Measurements from ENCODE around the gene METTL17.

METTL17 gene

GRCh38 chr14:21043387-21043973 is 53.7 kb downstream of the METTL17 start:
- DNase-seq (ENCODE audit: low read depth), result no peak

- no peak for DNase-seq (ENCODE audit: low read depth)
Measured at GRCh38 chr14:21043974-21044618, 54.3 kb downstream of the METTL17 start.
